Measurements from ENCODE around the gene CELF2.

DNA sequence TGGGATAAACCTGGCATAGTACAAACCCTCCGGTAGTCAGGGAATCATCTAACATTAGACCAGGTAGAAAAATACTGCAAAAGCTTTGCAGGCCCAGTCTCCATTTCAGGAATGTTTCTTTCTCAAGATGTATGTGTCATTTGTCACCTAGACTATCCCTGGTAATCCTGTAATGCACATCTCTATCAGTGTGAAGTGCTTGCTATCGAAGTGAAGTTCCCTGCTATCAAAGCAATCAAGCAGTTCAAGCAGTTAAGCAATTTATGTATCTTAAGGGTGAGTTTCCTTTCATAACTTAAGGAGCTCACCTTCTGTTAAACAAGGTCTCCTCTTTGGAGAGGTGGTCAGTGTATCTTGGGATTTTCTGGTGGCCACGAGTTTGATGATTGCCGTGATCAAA, 47.2 kb downstream of the CELF2 start:
- TF ChIP-seq, protein P1, sequence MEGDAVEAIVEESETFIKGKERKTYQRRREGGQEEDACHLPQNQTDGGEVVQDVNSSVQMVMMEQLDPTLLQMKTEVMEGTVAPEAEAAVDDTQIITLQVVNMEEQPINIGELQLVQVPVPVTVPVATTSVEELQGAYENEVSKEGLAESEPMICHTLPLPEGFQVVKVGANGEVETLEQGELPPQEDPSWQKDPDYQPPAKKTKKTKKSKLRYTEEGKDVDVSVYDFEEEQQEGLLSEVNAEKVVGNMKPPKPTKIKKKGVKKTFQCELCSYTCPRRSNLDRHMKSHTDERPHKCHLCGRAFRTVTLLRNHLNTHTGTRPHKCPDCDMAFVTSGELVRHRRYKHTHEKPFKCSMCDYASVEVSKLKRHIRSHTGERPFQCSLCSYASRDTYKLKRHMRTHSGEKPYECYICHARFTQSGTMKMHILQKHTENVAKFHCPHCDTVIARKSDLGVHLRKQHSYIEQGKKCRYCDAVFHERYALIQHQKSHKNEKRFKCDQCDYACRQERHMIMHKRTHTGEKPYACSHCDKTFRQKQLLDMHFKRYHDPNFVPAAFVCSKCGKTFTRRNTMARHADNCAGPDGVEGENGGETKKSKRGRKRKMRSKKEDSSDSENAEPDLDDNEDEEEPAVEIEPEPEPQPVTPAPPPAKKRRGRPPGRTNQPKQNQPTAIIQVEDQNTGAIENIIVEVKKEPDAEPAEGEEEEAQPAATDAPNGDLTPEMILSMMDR (conservative IDR thresholded peaks at IDR 0.05; ENCODE audit: low read depth, low read length): no peak
- no peak for TF ChIP-seq EZH2 (IDR thresholded peaks at IDR 0.05; ENCODE audit: borderline replicate concordance, low read depth, low read length, poor library complexity, severe bottlenecking)
